OCI-LY7 (cell line): ENCODE results near the gene IGFALS. TPM values are rescaled to one million over a fixed set of nuclear protein-coding genes. Genes with fewer than 3 reads are reported as not detected.

ENCODE experiments used
- BruUV-seq: library from RNA; stranded (reverse); fragments of 400-500 nt; replicated peaks from 2 replicates; lab custom pipeline; 2021; lab: Mats Ljungman, UMichigan
- CTCF ChIA-PET: fragments of 300-600 bp; sonication (Branson Sonifier 250); formaldehyde crosslinking; loops from one replicate; lab custom pipeline; 2022; ENCODE audit warnings: antibody characterized with exemption; ENCODE audit not compliant: unreplicated experiment; lab: Charles Lee
- POLR2A ChIA-PET: fragments of 300-600 bp; sonication (Branson Sonifier 250); formaldehyde crosslinking; loops from one replicate; lab custom pipeline; 2022; ENCODE audit warnings: antibody characterized with exemption; lab: Charles Lee
- DNase-seq: peaks from one replicate; pipeline ENCODE4 v3.0.0-alpha.2; 2015; ENCODE audit warnings: low spot score
- H2AFZ ChIP-seq: fragments of 200-600 bp; sonication (generic), shearing (Covaris generic); 2 replicates; pipeline ENCODE4 v1.6.1; 2014; ENCODE audit warnings: mild to moderate bottlenecking, antibody characterized with exemption, low read length, moderate library complexity
- H3K27ac ChIP-seq: fragments of 200-600 bp; sonication (generic); 2 replicates; pipeline ENCODE4 v1.5.1; 2014; ENCODE audit warnings: mixed run types, low read depth, mild to moderate bottlenecking, moderate library complexity, low read length, inconsistent platforms; ENCODE audit not compliant: poor library complexity, severe bottlenecking
- H3K36me3 ChIP-seq: fragments of 200-600 bp; sonication (generic); 2 replicates; pipeline ENCODE4 v1.6.1; 2014; ENCODE audit warnings: mild to moderate bottlenecking, antibody characterized with exemption, low read length, moderate library complexity, mixed read lengths; ENCODE audit not compliant: insufficient read depth
- H3K4me1 ChIP-seq: fragments of 200-600 bp; sonication (generic); 2 replicates; pipeline ENCODE4 v1.5.1; 2014; ENCODE audit warnings: mild to moderate bottlenecking, low read length; ENCODE audit not compliant: insufficient read depth, poor library complexity, severe bottlenecking
- H3K4me2 ChIP-seq: fragments of 200-600 bp; sonication (generic); 2 replicates; pipeline ENCODE4 v1.6.1; 2014; ENCODE audit warnings: mild to moderate bottlenecking, low read length
- H3K4me3 ChIP-seq: fragments of 200-600 bp; sonication (generic); 2 replicates; pipeline ENCODE4 v1.5.1; 2014; ENCODE audit warnings: mild to moderate bottlenecking, low read depth, low read length; ENCODE audit not compliant: poor library complexity, severe bottlenecking
- H3K79me2 ChIP-seq: fragments of 200-600 bp; sonication (generic); 2 replicates; pipeline ENCODE4 v1.6.1; 2016; ENCODE audit warnings: low read depth, mild to moderate bottlenecking, low read length, moderate library complexity, mixed read lengths; ENCODE audit not compliant: insufficient read depth
- H3K9me2 ChIP-seq: fragments of 200-600 bp; sonication (generic); 2 replicates; pipeline ENCODE4 v1.6.1; 2016; ENCODE audit warnings: mild to moderate bottlenecking, low read length, mixed read lengths; ENCODE audit not compliant: insufficient read depth
- H3K9me3 ChIP-seq: fragments of 200-600 bp; sonication (generic); 2 replicates; pipeline ENCODE4 v1.6.1; 2014; ENCODE audit warnings: mild to moderate bottlenecking, mixed run types, low read length, mixed read lengths
- H4K20me1 ChIP-seq: fragments of 200-600 bp; sonication (generic); 2 replicates; pipeline ENCODE4 v1.6.1; 2014; ENCODE audit warnings: mild to moderate bottlenecking, antibody characterized with exemption, low read length, moderate library complexity, mixed read lengths; ENCODE audit not compliant: insufficient read depth
- EZH2phosphoT487 ChIP-seq: fragments of 200-600 bp; sonication (generic); IDR thresholded peaks from 2 replicates; pipeline ENCODE4 v1.6.1; 2018; ENCODE audit warnings: low read depth, borderline replicate concordance, mild to moderate bottlenecking, mixed run types, antibody characterized with exemption, low read length, moderate library complexity, mixed read lengths
- intact Hi-C: fragments of 100-400 bp; cut with micrococcal nuclease; formaldehyde crosslinking; loops from one replicate; pipeline ENCODE4 v1.10.0; 2022; ENCODE audit not compliant: unreplicated experiment
- total RNA-seq, 2 experiments: library from RNA; depleted of rRNA in 1 of 2; stranded (reverse); fragments of >200 nt in 1 of 2; shearing (Covaris generic) in 1 of 2; gene quantifications; 2 replicates each; pipeline ENCODE4 v1.2.3, GENCODE V29; 2014 to 2022
- TF ChIP-seq, protein P1 (sequence below): fragments of 200-600 bp; sonication (generic); conservative IDR thresholded peaks from 2 replicates; pipeline ENCODE4 v1.5.1; 2014; ENCODE audit warnings: mild to moderate bottlenecking, antibody characterized with exemption, low read length, moderate library complexity, mixed read lengths

The IGFALS gene
- total RNA-seq, 2 experiments from 2014 or later, result 0.13 TPM; not detected in 1

DNA sequence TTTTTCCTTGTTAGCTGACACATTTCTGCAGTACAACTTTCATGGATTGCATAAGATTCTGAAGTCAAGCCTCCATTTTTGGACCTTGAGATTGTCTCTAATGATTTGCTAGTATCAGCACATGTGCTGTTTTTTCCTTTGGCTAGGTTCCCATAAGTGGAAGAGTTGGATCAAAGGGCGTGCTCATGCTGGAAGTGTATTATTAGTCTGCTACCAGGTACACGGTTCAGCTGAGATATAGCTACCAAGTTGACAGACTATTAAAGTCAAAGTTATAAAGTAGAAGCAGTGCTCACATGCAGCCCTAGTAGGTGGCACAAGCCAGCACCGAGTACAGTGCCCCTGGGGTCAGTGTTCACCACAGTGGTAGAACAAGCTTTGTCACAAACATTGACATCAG is 36.7 kb upstream of the IGFALS start:
- Histone ChIP-seq H3K27ac (no peak overlapping the region), H3K4me3 (no peak overlapping the region), H2AFZ (no peak overlapping the region), H3K36me3 (no peaks in the 10 kb centered on the region), H3K9me3 (no peaks in the 10 kb centered on the region), H3K79me2 (no peaks in the 10 kb centered on the region), H3K4me1 (peaks cover 19% of the 10 kb centered on the region), H3K9me2 (no peaks in the 10 kb centered on the region), H4K20me1 (no peaks in the 10 kb centered on the region), H3K4me2 (no peak overlapping the region)
- no TSS peak for BruUV-seq
- TF ChIP-seq, protein P1, sequence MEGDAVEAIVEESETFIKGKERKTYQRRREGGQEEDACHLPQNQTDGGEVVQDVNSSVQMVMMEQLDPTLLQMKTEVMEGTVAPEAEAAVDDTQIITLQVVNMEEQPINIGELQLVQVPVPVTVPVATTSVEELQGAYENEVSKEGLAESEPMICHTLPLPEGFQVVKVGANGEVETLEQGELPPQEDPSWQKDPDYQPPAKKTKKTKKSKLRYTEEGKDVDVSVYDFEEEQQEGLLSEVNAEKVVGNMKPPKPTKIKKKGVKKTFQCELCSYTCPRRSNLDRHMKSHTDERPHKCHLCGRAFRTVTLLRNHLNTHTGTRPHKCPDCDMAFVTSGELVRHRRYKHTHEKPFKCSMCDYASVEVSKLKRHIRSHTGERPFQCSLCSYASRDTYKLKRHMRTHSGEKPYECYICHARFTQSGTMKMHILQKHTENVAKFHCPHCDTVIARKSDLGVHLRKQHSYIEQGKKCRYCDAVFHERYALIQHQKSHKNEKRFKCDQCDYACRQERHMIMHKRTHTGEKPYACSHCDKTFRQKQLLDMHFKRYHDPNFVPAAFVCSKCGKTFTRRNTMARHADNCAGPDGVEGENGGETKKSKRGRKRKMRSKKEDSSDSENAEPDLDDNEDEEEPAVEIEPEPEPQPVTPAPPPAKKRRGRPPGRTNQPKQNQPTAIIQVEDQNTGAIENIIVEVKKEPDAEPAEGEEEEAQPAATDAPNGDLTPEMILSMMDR, result no peak
- no peak for TF ChIP-seq EZH2phosphoT487
- ChIA-PET POLR2A (interaction anchor here (0.5 kb wide), 1 partner anchor 35 kb away, joined by 3 read pairs; no protein-coding TSS in a partner anchor), CTCF (no interaction called here)
- DNase-seq, result no peak
- intact Hi-C loops, result no loop called here

DNA sequence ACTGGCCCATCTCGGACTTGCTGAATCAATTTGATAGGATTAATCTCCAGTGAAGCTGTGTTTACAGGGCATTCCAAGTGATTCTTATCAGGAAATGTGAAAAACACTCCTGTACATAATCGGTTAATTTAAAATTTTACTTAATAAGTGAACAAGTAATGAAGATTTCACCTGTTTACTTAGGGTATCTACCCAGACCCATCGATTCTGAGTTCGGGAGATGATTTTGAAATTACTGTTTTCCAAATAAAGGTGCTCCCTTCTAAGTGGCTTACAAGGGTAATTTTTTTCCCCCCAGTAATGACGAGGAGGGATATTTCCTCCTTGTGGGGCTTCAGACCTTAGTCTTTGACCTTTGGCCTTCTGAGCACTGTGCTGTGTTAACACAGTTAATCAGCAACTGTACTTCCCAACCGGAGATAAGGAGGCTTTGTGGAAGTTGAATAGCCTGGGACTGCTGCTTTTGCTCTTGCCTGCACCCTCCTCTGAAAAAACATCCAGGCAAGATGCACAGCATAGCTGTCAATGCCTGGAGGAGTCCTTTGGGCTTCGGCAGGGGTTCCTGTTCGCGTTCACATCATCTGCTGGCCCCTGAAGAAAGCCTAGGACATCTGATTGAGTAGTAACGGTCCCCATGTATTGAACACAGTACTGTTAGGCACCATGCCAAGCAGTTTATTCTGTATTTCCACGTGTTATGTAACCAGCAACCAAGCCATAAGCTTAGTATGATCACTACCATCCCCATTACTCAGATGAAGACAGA is 35.3 kb upstream of the IGFALS start:
- no peak overlapping the region for H3K27ac ChIP-seq

More for the DNA sequence above, 35.3 kb upstream of the IGFALS start:
- BruUV-seq, result no TSS peak
- DNase-seq, result no peak
- intact Hi-C loops, result loop anchor here (5.0 kb wide), 1 partner anchor 47 kb away; the partner anchor contains the start of genes NUBP2 and SPSB3
- H3K9me3 ChIP-seq, result no peaks in the 10 kb centered on the region
- CTCF ChIA-PET, result no interaction called here
- H3K36me3 ChIP-seq, result no peaks in the 10 kb centered on the region
- no peak overlapping the region for H3K4me3 ChIP-seq
- H3K4me1 ChIP-seq, result peaks cover 23% of the 10 kb centered on the region
- POLR2A ChIA-PET, result no interaction called here
- H3K4me2 ChIP-seq, result peak overlapping the region; percentile 76
- H3K9me2 ChIP-seq, result no peaks in the 10 kb centered on the region
- no peak overlapping the region for H2AFZ ChIP-seq
- H3K79me2 ChIP-seq, result no peaks in the 10 kb centered on the region
- no peaks in the 10 kb centered on the region for H4K20me1 ChIP-seq
- TF ChIP-seq, protein P1, result no peak
- no peak for TF ChIP-seq EZH2phosphoT487
